Calu3 (cell line): ENCODE data around the gene PYGM. TPM values are rescaled to one million over a fixed set of nuclear protein-coding genes. Genes with fewer than 3 reads are reported as not detected.

Experiments
- BruUV-seq: library from RNA; stranded (reverse); fragments of 400-500 nt; replicated peaks from 2 replicates; lab custom pipeline; 2021; lab: Mats Ljungman, UMichigan
- CTCF ChIA-PET: fragments of 300-600 bp; sonication (Branson Sonifier 250); formaldehyde crosslinking; loops from one replicate; lab custom pipeline; 2022; ENCODE audit warnings: antibody characterized with exemption; lab: Charles Lee
- DNase-seq: peaks from one replicate; pipeline ENCODE4 v3.0.0; 2022
- H3K27ac Mint-ChIP-seq: one replicate; pipeline ENCODE4 v1.8.0; 2022; ENCODE audit warnings: mixed read lengths; ENCODE audit not compliant: unreplicated experiment
- H3K27me3 Mint-ChIP-seq: one replicate; pipeline ENCODE4 v1.8.0; 2022; ENCODE audit warnings: mixed read lengths; ENCODE audit not compliant: unreplicated experiment
- H3K36me3 Mint-ChIP-seq: one replicate; pipeline ENCODE4 v1.8.0; 2022; ENCODE audit warnings: mild to moderate bottlenecking, moderate library complexity, mixed read lengths; ENCODE audit not compliant: insufficient read depth, unreplicated experiment
- H3K4me1 Mint-ChIP-seq: one replicate; pipeline ENCODE4 v1.8.0; 2022; ENCODE audit warnings: mild to moderate bottlenecking, low read depth, mixed read lengths; ENCODE audit not compliant: unreplicated experiment
- H3K4me3 Mint-ChIP-seq: one replicate; pipeline ENCODE4 v1.8.0; 2022; ENCODE audit warnings: mild to moderate bottlenecking, low read depth, moderate library complexity, mixed read lengths; ENCODE audit not compliant: unreplicated experiment
- H3K9me3 Mint-ChIP-seq: one replicate; pipeline ENCODE4 v1.8.0; 2022; ENCODE audit warnings: low read depth, mixed read lengths; ENCODE audit not compliant: unreplicated experiment
- CTCF ChIP-seq: fragments of 200-600 bp; IDR thresholded peaks from one replicate; pipeline ENCODE4 v1.8.0; 2022; ENCODE audit warnings: antibody characterized with exemption; ENCODE audit not compliant: unreplicated experiment
- intact Hi-C: fragments of 100-400 bp; cut with micrococcal nuclease; formaldehyde crosslinking; loops from one replicate; pipeline ENCODE4 v1.10.0; 2022; ENCODE audit not compliant: unreplicated experiment
- total RNA-seq: library from RNA; stranded (reverse); gene quantifications from 2 replicates; pipeline ENCODE4 v1.2.3, GENCODE V29; 2022

The PYGM gene
- total RNA-seq, 1 experiment from 2014 or later: 1.4 TPM

- Mint-ChIP-seq H3K27me3 (no peaks in the 10 kb centered on the region), H3K4me1 (peaks cover 12% of the 10 kb centered on the region), H3K36me3 (peaks cover 30% of the 10 kb centered on the region), H3K27ac (peak overlapping the region; percentile 29), H3K4me3 (peak overlapping the region; percentile 68), H3K9me3 (no peaks in the 10 kb centered on the region)
- BruUV-seq: TSS peak; percentile 53
- intact Hi-C loops: no loop called here
- CTCF ChIA-PET: interaction anchor here (0.5 to 1.1 kb wide), 2 partner anchors 40 to 45 kb away, joined by 3 read pairs; partner anchors contain the start of gene CDC42BPG
- no peak for TF ChIP-seq CTCF
- DNase-seq: no peak
Observed at GRCh38 chr11:64803846-64804345, 44.1 kb upstream of the PYGM start.

- BruUV-seq: no TSS peak
- Mint-ChIP-seq H3K27me3 (no peaks in the 10 kb centered on the region), H3K36me3 (peaks cover 24% of the 10 kb centered on the region), H3K4me1 (peaks cover 18% of the 10 kb centered on the region), H3K4me3 (peak within 1 kb of the TSS; percentile 68), H3K9me3 (no peaks in the 10 kb centered on the region), H3K27ac (peak within 1 kb of the TSS; percentile 29)
- CTCF ChIA-PET: interaction anchor here (1.1 kb wide), 1 partner anchor 41 kb away, joined by 3 read pairs; the partner anchor contains the start of gene CDC42BPG
- DNase-seq: peak; percentile 95
- TF ChIP-seq CTCF: peak; percentile 17
- intact Hi-C loops: no loop called here
Observed at GRCh38 chr11:64803158-64803845, 43.5 kb upstream of the PYGM start, which contains the start of gene MAP4K2. Gene MAP4K2 (minus strand): TSS chr11:64803214. CDS start chr11:64803149, 65 bp downstream.

GRCh38 chr11:64802370-64803157 lies 42.8 kb upstream of the PYGM start:
- TF ChIP-seq CTCF: no peak
- H3K27me3 Mint-ChIP-seq: no peaks in the 10 kb centered on the region
- H3K9me3 Mint-ChIP-seq: no peaks in the 10 kb centered on the region
- DNase-seq: no peak
- peaks cover 24% of the 10 kb centered on the region for H3K36me3 Mint-ChIP-seq
- intact Hi-C loops: no loop called here
- BruUV-seq: no TSS peak
- peaks cover 18% of the 10 kb centered on the region for H3K4me1 Mint-ChIP-seq
- no peak overlapping the region for H3K27ac Mint-ChIP-seq
- CTCF ChIA-PET: interaction anchor here (0.6 kb wide), 1 partner anchor 536 kb away, joined by 5 read pairs; no protein-coding TSS in a partner anchor
- H3K4me3 Mint-ChIP-seq: peak overlapping the region; percentile 68

- peaks cover 24% of the 10 kb centered on the region for H3K36me3 Mint-ChIP-seq
- no peaks in the 10 kb centered on the region for H3K9me3 Mint-ChIP-seq
- H3K4me3 Mint-ChIP-seq: peak overlapping the region; percentile 68
- BruUV-seq: no TSS peak
- no peak for DNase-seq
- CTCF ChIA-PET: interaction anchor here (0.6 kb wide), 1 partner anchor 139 kb away, joined by 7 read pairs; no protein-coding TSS in a partner anchor
- H3K27ac Mint-ChIP-seq: no peak overlapping the region
- intact Hi-C loops: no loop called here
- peaks cover 18% of the 10 kb centered on the region for H3K4me1 Mint-ChIP-seq
- TF ChIP-seq CTCF: no peak
- H3K27me3 Mint-ChIP-seq: no peaks in the 10 kb centered on the region
Observed at GRCh38 chr11:64801561-64802369, 42.0 kb upstream of the PYGM start.
